HG03354 (cell line): ENCODE measurements around the gene ADD2.

Source experiments
- ATAC-seq: cut with Tn5 transposase; IDR thresholded peaks from one replicate; pipeline ENCODE4 v1.9.1; 2021; ENCODE audit warnings: mild to moderate bottlenecking; ENCODE audit not compliant: unreplicated experiment, poor library complexity, severe bottlenecking

ADD2 gene

DNA sequence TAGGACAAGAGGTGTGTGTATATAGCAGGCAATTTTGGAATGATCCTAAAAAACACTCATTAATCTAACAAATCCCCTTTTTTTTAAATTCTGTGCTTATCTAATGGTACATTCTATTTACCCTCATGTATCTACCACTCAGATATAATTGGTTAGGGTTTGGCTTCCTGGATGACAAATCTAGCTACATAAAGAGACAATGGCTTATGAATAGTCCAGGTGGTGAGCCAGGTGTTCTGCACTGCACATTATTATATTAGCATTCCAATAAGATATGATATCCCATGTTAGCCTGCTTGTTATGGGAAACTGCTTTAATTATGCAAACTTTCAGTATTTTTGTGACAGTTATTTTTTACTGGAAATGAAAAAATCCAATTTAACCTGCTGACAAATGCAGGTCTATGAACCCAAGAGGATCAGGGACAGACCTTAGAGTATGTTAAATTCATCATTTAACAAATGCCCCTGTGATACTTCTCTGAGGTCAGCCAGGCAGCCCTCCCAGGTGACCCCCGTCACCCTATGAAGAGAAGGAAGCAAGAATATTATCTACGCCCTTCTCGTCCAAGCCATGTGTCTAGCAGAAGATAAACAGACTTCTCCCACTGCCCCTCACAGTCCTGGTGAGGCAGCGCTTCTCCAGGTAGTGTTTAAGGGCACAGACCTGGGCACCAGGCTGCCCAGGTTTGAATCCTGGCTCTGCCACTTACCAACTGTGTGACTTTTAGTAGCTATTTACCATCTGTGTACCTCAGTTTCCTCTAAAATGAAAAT is 83.0 kb downstream of the ADD2 start:
- no peak for ATAC-seq

DNA sequence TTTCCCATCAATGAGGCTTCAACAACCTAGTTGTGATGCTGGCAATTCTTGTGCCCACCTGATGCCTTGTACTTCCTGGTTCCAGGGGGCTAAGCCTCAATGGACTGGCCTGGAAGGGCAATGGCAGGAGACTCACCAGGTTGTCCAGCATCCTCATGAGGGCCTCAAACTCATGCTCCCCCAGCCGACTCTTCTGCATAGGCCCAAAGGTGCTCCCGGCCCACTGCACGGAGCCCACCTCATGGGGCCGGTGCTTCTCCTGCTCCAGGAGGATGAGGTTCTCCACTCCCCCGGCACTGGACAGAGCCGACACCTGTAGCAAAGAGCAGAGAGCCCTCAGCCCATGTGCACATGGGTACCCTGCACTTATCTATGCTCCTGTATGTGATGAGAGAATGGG is 84.5 kb downstream of the ADD2 start:
- no peak for ATAC-seq

DNA sequence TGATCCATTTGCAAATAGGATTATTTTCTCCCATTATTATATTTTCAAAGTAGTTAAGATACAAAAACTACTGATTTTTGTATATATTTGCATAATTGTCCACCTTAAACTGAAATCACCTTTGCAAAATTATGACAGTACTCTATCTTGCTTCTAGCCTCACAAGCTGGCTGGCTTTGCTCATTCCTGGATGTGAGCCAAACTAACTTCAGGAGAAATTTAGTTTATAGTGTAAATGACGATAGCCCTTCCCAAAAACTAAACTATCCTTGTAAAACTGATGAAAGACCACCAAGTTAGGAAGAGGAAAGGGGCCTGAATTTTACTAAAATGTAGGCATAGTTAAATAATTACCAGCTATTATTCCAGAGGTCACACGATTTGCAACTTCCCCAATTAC is 87.3 kb downstream of the ADD2 start:
- no peak for ATAC-seq

DNA sequence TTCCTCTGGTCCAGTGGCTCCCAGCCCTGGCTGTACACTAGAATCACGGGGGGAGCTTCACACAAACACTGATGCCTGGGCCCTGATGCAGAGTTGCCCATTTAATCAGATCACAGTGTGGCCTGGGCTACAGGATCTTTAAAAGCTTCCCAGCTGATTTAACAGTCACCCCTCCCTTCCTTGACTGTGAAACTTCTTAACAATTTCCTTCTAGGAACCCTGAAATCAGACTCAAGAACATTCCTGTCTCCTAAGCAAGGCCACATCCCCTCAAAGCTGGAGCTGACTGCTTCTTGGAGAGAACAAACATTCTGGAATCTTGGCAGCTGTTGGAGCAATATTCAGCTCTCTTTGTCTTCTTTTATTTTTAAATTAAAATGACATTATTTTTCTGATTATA is 88.7 kb downstream of the ADD2 start:
- ATAC-seq: no peak

DNA sequence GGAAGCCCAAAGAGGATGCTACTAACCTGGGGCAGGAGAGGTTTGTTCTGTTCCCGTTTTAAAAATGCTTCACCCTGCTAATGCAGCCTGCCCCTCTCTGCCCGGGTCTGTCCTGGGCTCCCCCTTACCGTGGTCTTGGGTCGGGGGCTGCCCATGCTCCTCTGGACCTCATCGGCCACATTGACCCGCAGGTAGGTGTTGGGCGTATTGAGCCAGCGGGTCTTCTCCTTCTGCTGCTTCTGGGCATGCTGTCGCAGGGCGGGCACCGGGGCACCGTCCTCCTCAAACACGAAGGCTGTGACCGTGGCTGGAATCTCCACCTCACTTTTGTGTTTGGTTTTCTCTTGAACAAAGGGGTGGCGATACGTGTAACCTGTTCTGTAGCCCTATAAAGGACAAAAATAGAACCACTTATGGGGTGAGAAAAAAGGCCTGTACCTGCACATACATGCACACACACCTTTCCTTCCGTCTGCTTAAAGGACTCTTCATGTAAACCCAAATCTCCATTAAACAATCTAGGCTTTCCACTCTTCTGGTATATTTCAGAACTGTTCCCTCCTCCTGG is 89.3 kb downstream of the ADD2 start:
- no peak for ATAC-seq

DNA sequence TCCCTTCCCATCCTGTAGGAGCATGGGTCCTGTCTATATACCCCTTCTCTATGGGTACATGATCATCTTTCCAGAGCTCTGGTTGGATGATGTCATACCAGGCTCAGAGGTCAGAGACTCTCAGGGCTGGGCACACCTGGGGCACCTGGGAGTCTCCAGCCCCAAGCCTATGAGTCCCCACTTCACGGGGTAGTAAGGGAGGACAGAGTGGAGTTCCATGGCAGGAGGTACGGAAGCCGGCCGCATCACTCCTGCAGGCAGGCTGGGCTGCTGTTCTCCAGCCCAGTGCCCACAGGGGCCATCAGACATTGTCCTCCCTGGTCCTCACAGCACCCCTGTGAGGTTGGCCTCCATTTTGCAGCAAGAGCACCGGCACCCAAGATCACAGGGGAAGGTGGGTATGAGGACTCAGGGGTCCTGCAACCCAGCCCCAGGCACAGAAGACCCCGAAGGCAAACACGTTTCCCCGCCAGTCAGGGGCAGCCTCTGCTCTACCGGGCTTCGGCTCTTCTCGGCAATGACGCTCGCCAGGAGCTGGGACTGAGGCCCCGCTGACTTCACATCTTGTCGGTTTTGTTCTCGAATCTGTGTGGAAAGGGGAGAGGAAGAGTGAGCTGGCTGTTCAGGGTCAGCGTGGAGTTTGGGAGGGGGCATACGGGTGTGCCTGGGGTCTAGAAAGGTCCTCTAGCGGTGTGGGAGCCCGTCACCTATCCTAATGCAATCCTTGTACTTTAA is 91.5 kb downstream of the ADD2 start:
- no peak for ATAC-seq

DNA sequence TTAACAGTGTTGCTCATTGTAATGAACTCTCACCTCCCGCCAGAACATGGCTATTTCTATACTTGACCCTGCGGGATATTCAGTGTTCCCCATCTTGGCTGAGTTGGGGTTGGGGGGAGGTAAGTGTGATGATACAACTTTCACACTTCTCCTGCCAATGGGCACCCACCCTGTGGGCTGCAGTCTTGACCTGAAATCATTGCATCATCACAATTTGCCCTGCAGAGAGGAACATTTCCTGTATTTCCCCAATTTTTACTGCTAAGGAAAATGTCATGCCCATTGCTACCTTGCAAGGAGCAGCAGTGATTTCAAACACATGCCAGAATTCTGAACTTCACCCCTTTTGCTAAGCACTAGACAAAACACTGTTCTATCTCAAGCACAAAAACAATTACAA is 92.1 kb downstream of the ADD2 start:
- no peak for ATAC-seq

DNA sequence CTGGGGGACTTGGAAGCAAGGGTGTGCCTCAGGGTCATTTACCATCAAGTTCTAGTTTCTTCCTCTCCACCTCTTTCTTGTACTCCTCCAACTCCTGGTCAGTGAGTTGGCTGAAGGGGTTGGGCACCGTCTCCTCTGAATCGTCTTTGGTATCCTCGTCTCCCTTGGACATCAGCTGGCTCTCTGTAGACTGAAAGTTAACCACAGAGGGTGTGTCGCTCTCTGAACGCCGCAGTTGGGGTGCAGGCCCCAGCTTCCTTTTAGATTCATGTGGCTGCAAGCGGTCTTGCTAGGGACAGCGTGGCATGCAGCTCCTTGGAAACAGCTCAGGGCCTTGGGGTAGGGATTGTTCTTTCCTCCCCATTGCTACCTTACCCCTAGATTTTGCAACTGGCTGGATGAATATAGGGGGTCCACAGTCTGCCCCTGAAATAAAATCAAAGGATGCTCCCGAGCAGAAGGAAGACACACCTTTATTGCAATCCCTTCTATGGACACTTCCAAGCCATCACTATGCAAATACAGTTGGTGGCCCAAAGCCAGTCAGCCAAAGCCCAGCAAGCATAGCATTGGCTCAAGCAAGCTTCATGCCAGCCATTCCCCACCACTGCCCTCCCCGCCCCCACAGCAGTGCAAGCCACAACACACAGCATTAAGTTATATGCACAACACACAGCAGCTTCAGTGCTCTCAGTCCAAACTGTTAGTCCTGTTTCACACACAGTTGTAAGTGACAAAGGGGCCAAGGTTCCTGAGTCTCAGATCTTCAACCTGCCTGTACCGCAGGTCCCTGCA is 93.2 kb downstream of the ADD2 start:
- no peak for ATAC-seq

DNA sequence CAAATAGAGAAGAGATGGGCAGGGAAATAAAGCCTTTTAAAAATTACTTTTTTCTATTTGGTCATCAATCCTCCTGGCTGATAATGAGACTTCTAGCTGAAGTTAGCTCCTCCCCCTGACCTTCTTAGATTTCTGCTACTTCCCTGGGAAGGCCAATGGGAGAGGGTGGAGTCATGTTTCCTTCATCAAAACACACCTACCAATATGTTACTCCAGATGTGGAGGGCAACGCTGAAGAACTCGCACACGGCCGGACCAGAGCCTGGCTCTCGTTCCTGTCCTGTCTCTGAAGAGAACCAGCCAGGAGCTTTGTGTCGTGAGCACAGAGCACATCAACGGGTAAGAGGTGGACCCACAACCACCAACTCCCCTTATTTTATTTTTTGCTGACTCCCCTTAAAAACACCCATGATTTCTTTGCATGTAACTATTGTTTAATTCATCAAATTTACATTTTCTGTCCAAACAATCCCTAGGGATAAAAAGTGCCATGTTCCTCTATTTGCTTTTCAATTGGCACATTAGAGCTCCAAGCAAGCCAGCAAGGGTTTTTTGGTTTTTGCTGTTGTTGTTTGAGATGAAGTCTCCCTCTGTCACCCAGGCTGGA is 94.9 kb downstream of the ADD2 start:
- no peak for ATAC-seq

DNA sequence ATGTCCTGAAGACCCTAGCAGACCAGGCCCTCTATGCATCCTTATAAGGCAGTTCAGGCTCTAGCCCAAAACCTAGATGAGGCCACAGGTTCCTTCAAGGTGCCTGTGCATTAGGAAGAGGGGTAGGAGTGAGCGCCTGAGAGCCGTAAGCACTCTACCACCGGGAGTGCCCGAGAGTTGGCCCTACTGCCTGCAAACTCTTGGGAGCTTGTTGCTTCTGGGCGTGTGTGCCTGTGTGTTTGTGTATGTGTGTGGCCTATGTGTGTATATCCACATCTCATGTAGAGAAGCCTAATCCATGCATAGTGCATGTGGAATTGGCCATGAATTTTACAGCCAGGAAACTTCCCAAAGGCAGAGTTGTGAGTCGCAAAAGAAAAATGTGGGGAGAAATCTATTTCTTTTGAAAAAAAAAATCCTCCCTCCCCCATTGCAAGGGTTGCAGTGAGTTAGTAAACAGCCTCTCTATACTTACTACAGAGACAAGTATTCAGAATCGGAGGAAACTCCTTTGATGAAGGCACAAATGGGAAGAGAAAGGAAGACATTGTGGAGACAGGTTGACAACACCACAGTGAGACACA is 96.8 kb downstream of the ADD2 start:
- no peak for ATAC-seq

DNA sequence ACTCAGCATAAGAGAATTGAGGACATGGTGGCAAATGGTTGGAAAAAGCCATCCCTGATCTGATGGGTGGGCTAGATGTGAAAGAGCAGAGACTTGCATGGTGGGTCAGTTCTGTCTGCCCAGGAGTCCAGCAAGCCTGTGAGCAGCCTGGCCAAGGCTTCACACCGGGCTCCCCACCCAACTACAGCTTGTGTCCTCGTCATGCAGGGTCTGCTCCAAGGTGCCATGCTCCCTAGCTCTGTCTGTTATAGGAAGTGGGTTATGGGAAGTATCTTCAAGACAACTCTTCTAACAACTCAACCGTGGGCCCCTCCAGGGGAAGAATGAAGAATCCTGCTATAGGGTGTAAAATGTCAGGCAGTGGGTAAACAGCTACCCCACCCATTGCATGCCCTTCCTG is 97.4 kb downstream of the ADD2 start:
- no peak for ATAC-seq

DNA sequence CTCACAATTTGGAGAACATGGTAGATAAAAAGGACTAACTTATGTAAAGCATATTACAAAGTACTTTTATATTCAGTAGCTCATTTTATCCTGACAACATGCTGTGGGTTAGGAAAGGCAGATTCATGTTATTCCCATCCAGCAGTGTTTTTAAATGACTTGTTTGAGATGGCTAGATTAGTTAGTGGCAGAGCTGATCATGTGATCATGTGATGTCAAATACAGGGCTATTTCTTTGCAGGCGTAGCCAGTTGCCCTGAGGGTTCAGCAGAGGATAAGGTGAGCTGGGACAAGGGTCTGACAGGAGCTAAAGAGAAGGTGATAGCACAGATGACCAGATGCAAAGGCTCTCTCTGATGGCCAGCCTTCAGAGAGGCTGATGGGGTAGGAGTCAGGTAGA is 97.8 kb downstream of the ADD2 start:
- ATAC-seq: no peak

DNA sequence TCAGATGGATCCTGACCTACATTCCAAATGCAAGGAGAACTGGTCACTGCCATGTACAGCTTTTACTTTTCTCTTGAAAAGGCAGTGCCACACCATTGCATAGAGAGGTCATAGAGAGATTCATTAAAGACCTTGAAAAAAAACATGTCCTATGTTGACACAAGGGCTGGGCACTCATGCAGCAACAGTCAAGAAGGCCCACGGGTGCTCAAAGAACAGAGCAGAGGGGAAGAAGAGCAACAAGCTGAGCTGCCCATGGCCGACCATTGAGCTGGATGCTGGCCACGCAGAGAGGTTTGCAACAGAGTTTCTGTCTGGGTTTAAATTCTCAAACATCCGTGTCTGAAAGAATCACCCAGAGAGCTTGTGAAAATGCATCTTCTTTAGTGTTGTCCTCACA is 99.1 kb downstream of the ADD2 start:
- ATAC-seq: no peak

DNA sequence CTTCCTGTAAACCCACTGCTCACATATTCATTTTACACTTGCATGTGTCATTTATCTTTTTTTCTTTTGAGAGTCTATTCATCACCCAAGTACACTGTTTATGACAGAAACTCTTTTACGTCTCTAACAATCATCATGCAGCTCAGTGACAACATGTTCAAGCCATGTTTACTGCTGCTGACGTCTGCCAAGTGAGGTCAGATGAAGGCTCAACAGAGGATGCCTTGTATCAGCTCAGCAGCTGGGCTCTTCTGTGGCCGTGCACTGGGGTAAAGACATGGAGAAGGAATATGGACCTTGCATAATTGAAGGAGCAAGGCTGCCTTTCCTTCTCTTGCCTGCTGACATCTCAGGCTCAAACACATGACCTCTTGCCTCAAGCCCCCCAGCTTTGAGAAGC is 99.6 kb downstream of the ADD2 start:
- ATAC-seq: no peak

DNA sequence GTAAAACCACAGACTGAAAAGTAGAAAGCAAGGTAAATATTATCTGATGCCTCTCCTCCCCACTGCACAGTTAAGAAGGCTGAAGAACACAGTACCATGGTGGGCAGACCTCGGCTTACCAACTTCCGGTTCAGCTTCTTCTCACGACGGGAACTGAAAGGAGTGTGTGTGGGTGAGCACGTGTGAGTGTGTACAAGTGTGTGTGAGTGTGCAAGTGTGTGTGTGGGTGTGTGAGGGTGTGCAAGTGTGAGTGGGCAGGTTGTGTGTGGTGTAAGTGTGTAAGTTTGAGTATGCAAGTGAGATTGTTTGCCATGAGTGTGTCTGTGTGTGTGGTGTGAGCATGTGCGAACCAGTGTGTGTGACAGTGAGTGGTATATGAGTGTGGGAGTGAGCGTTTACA is 103.5 kb downstream of the ADD2 start:
- no peak for ATAC-seq

DNA sequence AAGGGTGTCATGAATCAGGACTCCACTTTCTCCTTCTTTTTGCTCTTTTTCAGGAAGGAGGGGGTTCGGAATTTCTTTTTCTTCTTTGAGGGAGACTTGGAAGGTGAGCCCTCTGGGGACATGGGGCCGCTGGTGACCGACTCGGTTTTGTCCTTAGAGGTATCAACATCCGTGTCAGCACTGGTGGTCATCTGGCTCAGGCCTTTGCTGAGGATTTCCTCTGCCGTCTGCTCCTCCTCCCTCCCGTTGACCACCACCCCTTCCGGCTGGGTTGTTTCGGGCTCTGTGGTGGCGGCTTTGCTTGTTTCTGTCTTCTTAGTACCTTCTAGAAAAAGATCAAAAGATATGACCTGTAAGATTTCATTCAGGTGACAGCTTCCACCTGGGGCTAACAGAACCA is 104.6 kb downstream of the ADD2 start:
- no peak for ATAC-seq

DNA sequence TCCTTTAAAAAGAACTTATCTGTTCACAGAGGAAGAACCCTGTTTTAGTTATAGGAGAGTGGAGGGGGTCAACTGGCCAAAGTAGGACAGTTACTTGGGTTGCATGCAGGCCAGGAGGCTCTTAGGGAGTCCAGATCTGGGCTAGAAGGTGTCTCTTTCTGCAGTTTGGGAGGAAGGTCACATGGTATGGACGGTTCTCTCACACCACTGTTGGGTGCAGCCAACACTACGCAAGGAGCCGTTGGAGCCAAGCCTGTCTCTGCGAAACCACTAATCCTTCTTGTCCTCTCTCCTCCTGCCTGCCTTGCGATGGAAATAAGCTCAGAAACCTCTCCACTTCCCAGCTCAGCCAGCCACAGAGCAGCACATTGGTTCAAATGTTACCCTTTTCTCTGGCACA is 108.4 kb downstream of the ADD2 start:
- ATAC-seq: no peak

DNA sequence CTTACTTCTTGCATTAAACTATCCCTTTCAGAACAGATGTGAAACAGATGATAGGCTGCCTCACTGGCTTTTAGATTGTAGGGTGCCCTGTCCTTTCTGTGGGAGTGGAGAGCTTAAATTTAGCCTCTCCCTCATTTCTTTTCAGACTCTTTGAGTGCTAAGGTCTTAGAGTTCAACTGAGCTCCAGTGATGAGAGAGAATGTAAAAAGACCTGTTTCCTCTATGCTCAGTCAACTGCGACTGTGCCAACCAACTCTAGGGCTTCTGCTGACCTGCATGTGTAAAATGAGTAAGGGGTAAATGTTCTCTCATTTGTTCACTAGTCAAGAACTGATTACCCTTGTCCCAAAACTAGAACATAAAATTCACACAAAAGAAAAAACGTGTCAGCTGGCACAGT is 109.5 kb downstream of the ADD2 start:
- ATAC-seq: no peak

DNA sequence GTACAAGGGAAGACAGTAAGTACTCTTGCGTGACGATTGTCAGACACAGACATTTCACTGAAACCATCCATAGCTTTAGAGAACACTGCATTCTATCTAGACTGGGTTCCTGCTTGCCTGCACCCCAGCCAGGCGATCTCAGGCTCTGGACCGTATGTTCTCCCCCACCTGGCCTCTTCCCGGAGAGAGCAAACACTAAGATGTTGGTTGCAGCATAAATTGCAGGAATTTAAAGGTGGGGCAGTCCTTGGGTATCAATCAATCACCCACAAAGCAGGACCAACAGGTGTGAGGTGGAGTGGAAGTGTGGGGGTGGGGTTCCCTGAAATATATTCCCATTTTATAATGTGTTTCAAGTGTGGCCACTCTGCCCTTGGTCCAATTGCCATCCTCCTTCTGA is 110.8 kb downstream of the ADD2 start:
- no peak for ATAC-seq
